Erythroblast (primary cell): ENCODE data around the gene CYTH3.

Experiments used
- GATA1 ChIP-seq: IDR thresholded peaks from 2 replicates; pipeline ENCODE4 v1.6.1; 2011; ENCODE audit warnings: low read depth, mild to moderate bottlenecking, control low read depth, low read length, moderate library complexity
- POLR2A ChIP-seq: IDR thresholded peaks from 2 replicates; pipeline ENCODE4 v1.6.1; 2011; ENCODE audit warnings: mild to moderate bottlenecking, low read length

DNA sequence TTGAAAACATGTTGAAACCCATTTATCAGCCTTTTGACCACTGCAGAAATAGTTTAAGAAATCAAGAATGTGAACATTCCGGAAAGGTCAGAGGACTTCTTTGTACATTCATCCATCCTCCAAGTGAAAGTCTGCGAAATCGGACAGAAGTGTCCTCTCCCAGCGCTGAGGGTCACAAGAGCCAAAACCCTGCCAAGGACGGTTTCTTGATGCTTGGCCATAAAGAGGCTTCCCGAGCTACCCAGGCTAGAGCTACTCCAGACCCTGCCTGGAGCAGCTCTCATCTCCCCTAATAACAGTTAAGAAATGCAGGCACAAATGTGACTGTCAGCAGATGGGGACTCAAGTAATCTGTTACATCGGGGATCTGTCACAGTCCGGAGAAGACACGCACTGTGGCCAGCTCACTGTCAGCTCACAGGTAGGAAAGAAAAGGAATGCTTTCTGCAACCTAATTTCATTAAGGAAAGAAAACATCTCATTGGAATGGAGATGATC lies 4.5 kb upstream of the CYTH3 start:
- TF ChIP-seq POLR2A (no peak), GATA1 (no peak)
